AG09319 (cell line): ENCODE results near the gene TMEM250.
"Not testable (repeated sequence)": the region's sequence is repeated elsewhere in the genome, so short reads cannot be mapped to it uniquely, and the experiment has no call there.

Experiments used
- DNase-seq: peaks from one replicate; pipeline ENCODE4 v3.0.0-alpha.2; 2010; ENCODE audit warnings: low read depth; ENCODE audit errors: extremely low read depth
- CTCF ChIP-seq: IDR thresholded peaks from 2 replicates; pipeline ENCODE4 v1.5.1; 2011; ENCODE audit warnings: low read depth, mild to moderate bottlenecking, inconsistent platforms, low read length, moderate library complexity

The TMEM250 gene

GRCh38 chr9:136103651-136104487, 14.8 kb downstream of the TMEM250 start:
- no peak for TF ChIP-seq CTCF
- DNase-seq, result no peak

GRCh38 chr9:136101615-136102074, 17.0 kb downstream of the TMEM250 start:
- not testable (repeated sequence) for DNase-seq

- DNase-seq, result no peak
- TF ChIP-seq CTCF, result no peak
Observed at GRCh38 chr9:136100700-136101614, 17.7 kb downstream of the TMEM250 start.

GRCh38 chr9:136099542-136099941, 19.1 kb downstream of the TMEM250 start:
- DNase-seq, result no peak
- no peak for TF ChIP-seq CTCF

- DNase-seq, result no peak
Observed at GRCh38 chr9:136098844-136099243, 19.8 kb downstream of the TMEM250 start.

GRCh38 chr9:136098210-136098609, 20.5 kb downstream of the TMEM250 start:
- no peak for DNase-seq
- TF ChIP-seq CTCF, result no peak

More at GRCh38 chr9:136098844-136099243, 19.8 kb downstream of the TMEM250 start:
- TF ChIP-seq CTCF, result no peak

GRCh38 chr9:136096505-136097001, 22.1 kb downstream of the TMEM250 start:
- no peak for DNase-seq
- no peak for TF ChIP-seq CTCF
